T1000 (cell line): ENCODE data around the gene PLCD1.
"Not testable (repeated sequence)": the region's sequence is repeated elsewhere in the genome, so short reads cannot be mapped to it uniquely, and the experiment has no call there.

Experiments used
- DNase-seq: peaks from one replicate; lab custom pipeline; 2025; ENCODE audit warnings: mixed read lengths; lab: John Stamatoyannopoulos, UW

The PLCD1 gene

GRCh38 chr3:38029400-38030125 is at the start of gene PLCD1:
TSS of gene PLCD1 (minus strand) at chr3:38029642. CDS start at chr3:38029539, 103 bp downstream.
- DNase-seq, result peak; percentile 67

DNA sequence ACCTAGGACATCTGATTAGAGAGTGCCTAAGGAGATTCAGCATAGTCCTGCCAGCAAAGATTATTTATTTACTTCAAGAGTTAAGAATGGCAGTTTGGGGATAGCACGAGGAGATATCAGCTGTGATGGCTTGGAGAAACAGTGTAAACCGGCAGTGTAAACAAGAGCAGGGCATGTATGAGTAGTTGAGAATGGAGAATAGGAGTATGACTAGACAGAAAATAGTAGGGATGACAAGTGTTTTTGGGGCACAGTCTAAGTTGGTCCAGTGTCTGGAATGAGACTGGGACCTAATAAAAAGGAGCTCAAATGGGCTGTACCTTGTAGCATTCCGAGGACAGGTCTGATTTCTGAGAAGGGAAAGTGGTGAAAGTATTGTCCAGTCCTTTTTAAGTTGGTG is 47.6 kb upstream of the PLCD1 start:
- not testable (repeated sequence) for DNase-seq

- DNase-seq, result no peak
Observed at GRCh38 chr3:38070013-38070412, 40.6 kb upstream of the PLCD1 start.

DNA sequence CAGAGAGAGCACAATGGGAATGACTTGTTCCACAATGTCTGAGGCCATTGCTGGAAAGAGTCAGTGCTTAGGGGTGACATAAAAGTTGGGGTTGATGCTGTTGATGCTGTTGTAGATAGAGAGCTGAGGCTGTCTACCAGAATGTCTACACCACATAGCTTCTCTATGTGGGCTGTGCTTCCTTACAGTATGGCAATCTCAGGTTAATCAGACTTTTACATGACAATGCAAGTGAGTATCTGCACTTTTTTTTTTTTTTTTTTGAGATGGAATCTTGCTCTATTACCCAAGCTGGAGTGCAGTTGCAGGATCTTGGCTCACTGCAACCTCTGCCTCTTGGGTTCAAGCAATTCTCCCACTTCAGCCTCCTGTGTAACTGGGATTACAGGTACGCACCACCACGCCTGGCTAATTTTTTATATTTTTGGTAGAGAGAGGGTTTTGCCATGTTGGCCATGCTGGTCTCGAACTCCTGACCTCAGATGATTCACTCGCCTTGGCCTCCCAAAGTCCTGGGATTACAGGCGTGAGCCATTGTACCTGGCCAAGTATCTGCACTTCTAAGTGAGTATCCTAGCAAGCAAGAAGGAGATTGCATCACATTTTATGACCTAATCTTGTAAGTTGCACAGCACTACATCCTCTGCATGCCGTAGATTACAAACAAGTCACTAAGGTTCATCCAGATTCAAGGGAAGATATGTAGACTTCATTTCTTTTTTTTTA is 38.2 kb upstream of the PLCD1 start:
- no peak for DNase-seq

- not testable (repeated sequence) for DNase-seq
Observed at GRCh38 chr3:38064453-38064852, 35.0 kb upstream of the PLCD1 start.

DNA sequence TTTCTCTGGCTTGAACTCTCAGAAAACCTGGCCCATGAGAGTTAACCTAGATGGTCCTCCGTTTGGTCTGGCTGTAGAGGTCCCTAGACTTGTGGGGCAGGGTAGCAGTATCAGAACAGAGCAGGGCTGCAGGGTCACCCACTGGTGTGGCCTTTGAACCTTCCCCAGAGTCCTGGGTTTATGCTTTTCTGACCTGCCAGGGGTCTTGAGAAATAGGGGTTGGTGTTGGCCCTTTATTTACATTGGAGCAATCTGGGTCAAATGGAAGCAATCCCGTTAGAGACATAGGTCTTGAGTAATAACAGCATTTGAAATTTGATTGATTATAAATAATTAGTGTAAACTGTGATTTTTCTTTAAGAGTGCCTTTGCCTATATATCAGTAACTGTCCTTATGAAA is 33.4 kb upstream of the PLCD1 start:
- no peak for DNase-seq

DNA sequence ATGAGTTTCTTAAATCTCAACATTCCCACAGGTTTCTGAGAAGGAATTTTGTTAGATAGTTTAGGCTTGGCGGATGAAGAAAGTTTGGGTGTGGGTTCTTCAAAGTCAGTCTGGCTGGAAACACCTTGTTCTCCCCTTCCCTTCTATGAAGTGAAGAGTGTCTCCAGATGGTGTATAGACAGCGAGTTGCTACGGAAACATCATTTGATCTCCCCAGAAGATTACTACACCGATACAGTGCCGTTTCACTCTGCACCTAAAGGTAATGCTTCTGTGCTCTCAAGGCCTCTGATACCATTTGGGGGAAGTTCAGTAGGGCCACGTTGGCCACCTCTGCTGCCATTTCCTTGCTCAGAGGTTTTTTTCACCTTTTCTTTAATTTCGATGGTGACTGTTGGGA is 30.1 kb upstream of the PLCD1 start:
- DNase-seq, result no peak

- DNase-seq, result no peak
Observed at GRCh38 chr3:38059148-38059547, 29.7 kb upstream of the PLCD1 start.

DNA sequence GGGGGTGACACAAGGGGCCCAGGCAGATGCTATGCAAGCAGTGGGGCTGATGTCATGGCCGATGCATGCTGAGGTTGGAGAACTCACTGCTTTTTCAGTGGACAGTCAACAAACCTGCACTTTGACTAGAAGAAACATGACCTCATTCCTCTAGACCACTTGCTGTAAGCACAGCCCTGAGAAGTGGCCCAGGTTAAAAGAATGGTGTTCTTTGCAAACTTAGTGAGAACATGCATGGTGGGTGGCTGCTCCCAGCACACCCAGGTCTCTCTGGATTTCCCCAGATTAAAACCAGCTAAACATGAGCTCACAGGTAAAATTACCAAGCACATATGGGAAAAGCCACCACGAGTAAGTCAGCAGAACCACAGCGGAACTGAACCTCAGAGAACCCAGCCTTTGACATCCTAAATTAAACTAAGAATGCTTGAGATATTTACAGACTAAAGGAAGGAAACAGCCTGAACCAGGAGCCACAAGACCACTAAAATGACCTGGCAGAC is 25.1 kb upstream of the PLCD1 start:
- no peak for DNase-seq

DNA sequence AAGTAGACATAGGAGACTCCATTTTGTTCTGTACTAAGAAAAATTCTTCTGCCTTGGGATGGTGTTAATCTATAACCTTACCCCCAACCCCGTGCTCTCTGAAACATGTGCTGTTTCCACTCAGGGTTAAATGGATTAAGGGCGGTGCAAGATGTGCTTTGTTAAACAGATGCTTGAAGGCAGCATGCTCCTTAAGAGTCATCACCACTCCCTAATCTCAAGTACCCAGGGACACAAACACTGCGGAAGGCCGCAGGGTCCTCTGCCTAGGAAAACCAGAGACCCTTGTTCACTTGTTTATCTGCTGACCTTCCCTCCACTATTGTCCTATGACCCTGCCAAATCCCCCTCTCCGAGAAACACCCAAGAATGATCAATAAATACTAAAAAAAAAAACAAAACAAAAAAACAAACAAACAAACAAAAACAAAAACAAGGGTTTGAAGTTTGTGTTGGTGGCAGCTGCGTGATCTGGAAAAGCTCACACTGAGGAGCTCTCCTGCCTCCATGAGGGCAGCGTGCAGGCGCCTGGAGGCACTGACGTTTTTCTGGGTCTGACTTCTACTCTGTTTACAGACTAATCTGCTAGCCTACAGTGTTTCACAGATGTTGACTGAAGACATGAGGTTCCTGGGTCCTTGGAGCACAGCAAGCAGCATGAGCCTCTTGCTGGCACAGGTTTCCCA is 24.5 kb upstream of the PLCD1 start:
- DNase-seq, result not testable (repeated sequence)

GRCh38 chr3:38053286-38053685 is 23.8 kb upstream of the PLCD1 start:
- DNase-seq, result not testable (repeated sequence)

- DNase-seq, result no peak
Observed at GRCh38 chr3:38051131-38051530, 21.7 kb upstream of the PLCD1 start.

DNA sequence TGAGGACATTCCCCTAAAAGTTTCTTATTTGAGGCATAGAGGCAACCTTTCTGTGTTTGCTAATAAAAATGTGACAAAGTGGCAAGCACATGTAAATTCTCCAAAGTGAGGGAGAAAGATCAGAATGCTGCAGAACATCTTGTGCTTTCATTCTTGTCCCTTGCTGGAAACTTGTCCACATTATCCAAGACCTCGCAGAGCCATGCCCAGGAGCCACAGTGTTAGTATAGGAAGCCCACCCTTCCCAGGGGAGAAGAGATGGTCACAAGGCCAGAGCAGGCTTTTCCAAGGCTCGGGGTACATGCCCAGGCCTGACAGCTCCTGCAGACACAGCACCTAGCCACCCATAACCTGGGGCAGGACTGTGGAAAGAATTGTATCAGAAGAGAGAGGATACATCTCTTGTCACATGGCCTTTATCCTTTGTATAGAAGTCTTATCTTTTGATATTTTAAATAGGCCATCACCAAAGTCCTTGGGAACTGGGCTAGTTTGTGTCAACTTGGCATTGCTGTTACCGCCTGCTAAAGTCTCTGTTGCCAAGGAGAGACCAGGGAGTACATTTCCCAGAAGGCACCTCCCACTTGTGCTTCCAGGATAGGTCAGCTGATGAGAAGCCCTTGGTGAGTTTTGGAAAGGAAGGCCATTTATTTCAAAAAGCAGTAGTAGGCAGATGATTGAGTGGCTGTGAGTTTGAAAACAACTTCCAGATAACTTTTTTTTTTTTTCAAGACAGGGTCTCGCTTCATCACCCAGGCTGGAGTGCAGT is 20.1 kb upstream of the PLCD1 start:
- no peak for DNase-seq

DNA sequence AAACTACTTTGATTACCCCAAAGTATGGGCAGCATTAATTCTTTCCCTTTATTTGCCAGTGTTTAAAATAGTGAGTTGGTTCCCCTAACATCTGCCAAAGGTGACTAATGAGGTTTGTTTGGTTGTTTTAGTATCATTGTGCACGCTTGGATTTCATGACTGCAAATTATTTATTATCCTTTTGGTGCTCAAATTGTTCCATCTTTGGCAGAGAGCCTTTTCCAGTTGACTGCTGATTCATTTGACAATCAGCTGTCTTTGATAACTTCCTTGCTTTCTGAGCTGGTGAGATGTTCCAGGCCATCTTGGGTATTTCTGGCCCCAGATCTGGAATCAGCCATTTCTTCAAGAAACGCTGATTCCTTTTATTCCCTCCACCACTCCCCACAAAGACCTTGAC is 18.5 kb upstream of the PLCD1 start:
- DNase-seq, result no peak

DNA sequence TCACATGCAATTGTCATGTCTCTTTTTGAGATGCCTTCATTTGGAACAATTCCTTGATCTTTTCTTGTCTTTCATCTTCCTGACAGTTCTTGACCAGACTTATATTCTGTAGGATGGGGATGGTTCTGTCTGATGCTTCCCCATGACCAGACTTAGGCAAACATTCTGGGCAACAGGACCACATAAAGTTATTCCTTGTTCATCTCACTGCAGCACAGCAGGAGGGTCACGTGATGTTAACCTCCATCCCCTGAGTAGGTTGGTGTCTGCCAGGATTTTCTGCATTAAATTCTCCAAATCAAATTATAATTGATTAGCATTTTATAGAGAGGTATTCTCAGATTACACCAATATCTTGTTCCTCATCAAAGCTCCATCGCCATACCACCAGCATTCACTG is 17.4 kb upstream of the PLCD1 start:
- DNase-seq, result no peak

- DNase-seq, result no peak
Observed at GRCh38 chr3:38046027-38046426, 16.6 kb upstream of the PLCD1 start.

GRCh38 chr3:38043486-38043885 is 14.0 kb upstream of the PLCD1 start:
- no peak for DNase-seq

DNA sequence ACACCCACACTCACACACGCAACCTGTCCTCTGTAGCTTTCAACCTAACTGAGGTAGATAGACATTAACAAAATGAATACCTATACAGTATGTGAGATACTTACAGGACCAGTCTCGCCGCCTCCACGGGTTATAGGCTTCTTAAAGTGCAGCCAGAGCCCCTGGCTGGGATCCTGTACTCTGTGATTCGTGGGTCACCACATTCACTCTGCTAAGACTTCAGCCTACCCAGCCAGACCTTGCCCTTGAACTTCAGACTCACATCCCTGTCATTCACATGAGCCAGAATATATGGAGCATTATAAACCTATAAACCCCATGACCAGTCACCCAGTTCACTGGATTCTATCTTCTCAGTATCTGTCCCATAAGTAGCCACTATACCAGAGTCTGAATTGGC is 11.0 kb upstream of the PLCD1 start:
- no peak for DNase-seq

DNA sequence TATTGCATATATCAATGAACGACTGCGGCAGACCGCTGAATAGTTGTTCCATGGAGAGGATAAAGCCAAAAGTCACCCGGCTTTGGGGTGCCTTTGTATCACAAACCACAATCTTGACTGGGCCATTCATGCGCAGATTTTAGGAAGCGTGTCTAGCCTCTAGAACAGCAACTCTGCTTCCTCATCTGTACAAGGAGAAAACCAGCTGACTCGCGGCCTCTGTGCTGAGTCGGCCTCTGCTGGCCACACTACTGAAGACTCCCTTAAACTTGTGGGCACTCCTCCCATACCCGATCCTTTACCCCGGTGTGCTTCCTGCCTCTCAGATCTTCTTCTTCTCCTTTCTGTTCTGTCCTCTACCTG is 10.4 kb upstream of the PLCD1 start:
- no peak for DNase-seq

GRCh38 chr3:38039101-38039898 is 9.9 kb upstream of the PLCD1 start, which contains the start of gene DLEC1:
TSS of gene DLEC1 (plus strand) at chr3:38039208. CDS start at chr3:38039226, 18 bp downstream.
- DNase-seq, result no peak

DNA sequence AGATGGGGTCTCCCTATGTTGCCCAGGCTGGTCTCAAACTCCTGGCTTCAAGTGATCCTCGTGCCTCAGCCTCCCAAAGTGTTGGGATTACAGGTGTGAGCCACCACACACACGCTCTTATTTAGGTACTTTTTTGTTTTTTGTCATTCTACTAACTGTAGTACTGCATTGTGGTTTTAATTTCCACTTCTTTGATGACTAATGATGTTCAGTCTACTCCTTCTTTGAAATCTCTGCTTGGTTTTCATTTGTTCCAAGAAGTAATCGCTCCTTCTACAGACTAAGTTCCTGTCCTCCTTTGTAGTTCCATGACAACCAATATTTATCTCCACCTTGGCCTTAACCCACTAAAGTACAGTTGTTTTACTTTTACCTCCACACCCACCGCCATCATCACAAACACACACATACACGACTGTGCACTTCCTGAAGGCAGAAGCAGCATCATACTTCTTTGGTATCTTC is 9.0 kb upstream of the PLCD1 start:
- no peak for DNase-seq
